Measurements from ENCODE around the gene CEPT1.

GRCh38 chr1:111193712-111194480, 53.9 kb downstream of the CEPT1 start:
- TF ChIP-seq POLR2A (IDR thresholded peaks at IDR 0.05) (no peak), CTCF (IDR thresholded peaks at IDR 0.05) (no peak)

Measured in testis (tissue), 2 donors.